Panc1 (cell line): ENCODE data around the gene APBB1. TPM values are rescaled to one million over a fixed set of nuclear protein-coding genes. Genes with fewer than 3 reads are reported as not detected.

ENCODE experiments used
- ATAC-seq: fragments of 200-7000 bp; cut with Tn5 transposase; 2 replicates; pipeline ENCODE4 v1.9.1; 2020; ENCODE audit warnings: mild to moderate bottlenecking, moderate library complexity
- BruUV-seq: library from RNA; stranded (reverse); fragments of 400-500 nt; replicated peaks from 2 replicates; lab custom pipeline; 2021; lab: Mats Ljungman, UMichigan
- CTCF ChIA-PET: fragments of 300-600 bp; sonication (Branson Sonifier 250); formaldehyde crosslinking; loops from one replicate; lab custom pipeline; 2022; ENCODE audit warnings: antibody characterized with exemption; lab: Charles Lee
- POLR2A ChIA-PET: fragments of 300-600 bp; sonication (Branson Sonifier 250); formaldehyde crosslinking; loops from one replicate; lab custom pipeline; 2022; ENCODE audit warnings: antibody characterized with exemption; lab: Charles Lee
- DNase-seq: peaks from one replicate; pipeline ENCODE4 v3.0.0-alpha.2; 2010; ENCODE audit warnings: low read depth, low spot score
- H3K27ac ChIP-seq: 2 replicates; pipeline ENCODE4 v1.5.1; 2011; ENCODE audit warnings: mild to moderate bottlenecking, low read length, inconsistent platforms
- H3K27me3 ChIP-seq: fragments of 200-500 bp; sonication (Bioruptor generic); 2 replicates; pipeline ENCODE4 v1.6.0; 2014; ENCODE audit warnings: low read length, inconsistent platforms; ENCODE audit not compliant: control insufficient read depth, insufficient read depth
- H3K36me3 ChIP-seq: fragments of 200-500 bp; sonication (Bioruptor generic); 2 replicates; pipeline ENCODE4 v1.5.1; 2014; ENCODE audit warnings: inconsistent platforms, mild to moderate bottlenecking, low read length, moderate library complexity; ENCODE audit not compliant: control insufficient read depth, insufficient read depth
- H3K4me1 ChIP-seq: 2 replicates; pipeline ENCODE4 v1.5.1; 2011; ENCODE audit warnings: inconsistent platforms, mild to moderate bottlenecking, low read length, moderate library complexity; ENCODE audit not compliant: control insufficient read depth, insufficient read depth
- H3K4me3 ChIP-seq, 2 experiments: 2 replicates each; pipeline ENCODE4 v1.5.1; 2011 to 2012; ENCODE audit warnings: low read depth in 2 of 2, low read length in 2 of 2, mild to moderate bottlenecking in 2 of 2, inconsistent platforms in 1 of 2, moderate library complexity in 1 of 2
- H3K9me3 ChIP-seq: fragments of 200-500 bp; sonication (Bioruptor generic); 2 replicates; pipeline ENCODE4 v1.5.1; 2014; ENCODE audit warnings: low read depth, mild to moderate bottlenecking, inconsistent platforms, low read length, moderate library complexity; ENCODE audit not compliant: control insufficient read depth, insufficient read depth
- POLR2AphosphoS5 ChIP-seq: IDR thresholded peaks from 2 replicates; pipeline ENCODE4 v1.6.1; 2012; ENCODE audit warnings: mild to moderate bottlenecking, low read depth, low read length, moderate library complexity
- SIN3A ChIP-seq: IDR thresholded peaks from 2 replicates; pipeline ENCODE4 v1.6.1; 2012; ENCODE audit warnings: low read depth, mild to moderate bottlenecking, low read length, moderate library complexity, borderline replicate concordance; ENCODE audit not compliant: insufficient read depth
- TCF7L2 ChIP-seq: IDR thresholded peaks from 2 replicates; pipeline ENCODE4 v1.6.1; 2011; ENCODE audit warnings: mild to moderate bottlenecking, low read depth, low read length, inconsistent platforms
- in situ Hi-C: cut with HindIII; loops from 2 replicates; pipeline ENCODE4 v1.10.0; 2016; ENCODE audit warnings: low sequenced_read_pairs, low pct_unique_long_range_greater_than_20kb
- intact Hi-C: fragments of 100-400 bp; cut with micrococcal nuclease; formaldehyde crosslinking; loops from one replicate; pipeline ENCODE4 v1.10.0; 2022; ENCODE audit not compliant: unreplicated experiment
- total RNA-seq: library from RNA; stranded (reverse); gene quantifications from one replicate; pipeline ENCODE4 v1.2.1, GENCODE V29; 2021; ENCODE audit not compliant: unreplicated experiment
- TF ChIP-seq, protein P1 (sequence below), 2 experiments: IDR thresholded peaks; 2 replicates each; pipeline ENCODE4 v1.6.1; 2011 to 2012; ENCODE audit warnings: low read depth in 2 of 2, control low read depth in 1 of 2, low read length in 1 of 2, mild to moderate bottlenecking in 1 of 2, moderate library complexity in 1 of 2; ENCODE audit not compliant: insufficient read depth in 1 of 2
- TF ChIP-seq, protein P2 (sequence below): fragments of 450-650 bp; IDR thresholded peaks from 2 replicates; pipeline ENCODE4 v1.5.1; 2017; ENCODE audit warnings: mild to moderate bottlenecking

The APBB1 gene
- total RNA-seq, 1 experiment from 2014 or later, result 9.6 TPM

DNA sequence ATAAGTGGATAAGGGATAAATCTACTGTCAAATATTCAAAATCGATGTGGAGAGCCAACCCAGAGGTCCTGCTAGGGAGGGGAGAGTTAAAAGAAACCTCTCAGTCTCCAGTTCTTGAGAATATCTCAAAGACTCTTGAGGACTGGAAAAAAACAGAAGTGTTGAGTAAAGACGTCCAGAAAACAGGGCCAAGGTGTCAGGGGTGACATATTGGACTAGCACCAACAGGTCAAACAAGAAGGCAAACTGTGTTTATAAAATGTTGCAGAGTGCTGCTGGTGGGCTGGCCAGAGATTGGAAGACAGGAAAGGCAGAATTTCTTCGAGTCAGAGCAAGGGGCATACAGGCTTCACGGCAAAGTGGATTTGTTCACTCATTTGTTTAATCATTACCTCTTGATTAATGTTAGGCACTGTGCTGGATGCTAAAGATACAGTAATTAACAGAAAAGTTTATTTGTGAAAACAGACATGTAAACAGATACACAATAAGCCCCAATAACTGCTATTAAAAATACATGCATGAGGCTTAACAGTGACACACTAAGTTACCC, 62.3 kb downstream of the APBB1 start:
- Histone ChIP-seq H3K4me1 (no peaks in the 10 kb centered on the region), H3K27me3 (no peaks in the 10 kb centered on the region), H3K36me3 (no peaks in the 10 kb centered on the region), H3K27ac (no peak overlapping the region), H3K4me3 (no peak overlapping the region), H3K9me3 (no peaks in the 10 kb centered on the region)
- TF ChIP-seq, protein P1, sequence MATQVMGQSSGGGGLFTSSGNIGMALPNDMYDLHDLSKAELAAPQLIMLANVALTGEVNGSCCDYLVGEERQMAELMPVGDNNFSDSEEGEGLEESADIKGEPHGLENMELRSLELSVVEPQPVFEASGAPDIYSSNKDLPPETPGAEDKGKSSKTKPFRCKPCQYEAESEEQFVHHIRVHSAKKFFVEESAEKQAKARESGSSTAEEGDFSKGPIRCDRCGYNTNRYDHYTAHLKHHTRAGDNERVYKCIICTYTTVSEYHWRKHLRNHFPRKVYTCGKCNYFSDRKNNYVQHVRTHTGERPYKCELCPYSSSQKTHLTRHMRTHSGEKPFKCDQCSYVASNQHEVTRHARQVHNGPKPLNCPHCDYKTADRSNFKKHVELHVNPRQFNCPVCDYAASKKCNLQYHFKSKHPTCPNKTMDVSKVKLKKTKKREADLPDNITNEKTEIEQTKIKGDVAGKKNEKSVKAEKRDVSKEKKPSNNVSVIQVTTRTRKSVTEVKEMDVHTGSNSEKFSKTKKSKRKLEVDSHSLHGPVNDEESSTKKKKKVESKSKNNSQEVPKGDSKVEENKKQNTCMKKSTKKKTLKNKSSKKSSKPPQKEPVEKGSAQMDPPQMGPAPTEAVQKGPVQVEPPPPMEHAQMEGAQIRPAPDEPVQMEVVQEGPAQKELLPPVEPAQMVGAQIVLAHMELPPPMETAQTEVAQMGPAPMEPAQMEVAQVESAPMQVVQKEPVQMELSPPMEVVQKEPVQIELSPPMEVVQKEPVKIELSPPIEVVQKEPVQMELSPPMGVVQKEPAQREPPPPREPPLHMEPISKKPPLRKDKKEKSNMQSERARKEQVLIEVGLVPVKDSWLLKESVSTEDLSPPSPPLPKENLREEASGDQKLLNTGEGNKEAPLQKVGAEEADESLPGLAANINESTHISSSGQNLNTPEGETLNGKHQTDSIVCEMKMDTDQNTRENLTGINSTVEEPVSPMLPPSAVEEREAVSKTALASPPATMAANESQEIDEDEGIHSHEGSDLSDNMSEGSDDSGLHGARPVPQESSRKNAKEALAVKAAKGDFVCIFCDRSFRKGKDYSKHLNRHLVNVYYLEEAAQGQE (IDR thresholded peaks at IDR 0.05; ENCODE audit: insufficient read depth in 1 of 2, low read depth in 2 of 2, low read length in 1 of 2), result no peak
- no peak for TF ChIP-seq SIN3A
- no peak for TF ChIP-seq TCF7L2
- TF ChIP-seq, protein P2, sequence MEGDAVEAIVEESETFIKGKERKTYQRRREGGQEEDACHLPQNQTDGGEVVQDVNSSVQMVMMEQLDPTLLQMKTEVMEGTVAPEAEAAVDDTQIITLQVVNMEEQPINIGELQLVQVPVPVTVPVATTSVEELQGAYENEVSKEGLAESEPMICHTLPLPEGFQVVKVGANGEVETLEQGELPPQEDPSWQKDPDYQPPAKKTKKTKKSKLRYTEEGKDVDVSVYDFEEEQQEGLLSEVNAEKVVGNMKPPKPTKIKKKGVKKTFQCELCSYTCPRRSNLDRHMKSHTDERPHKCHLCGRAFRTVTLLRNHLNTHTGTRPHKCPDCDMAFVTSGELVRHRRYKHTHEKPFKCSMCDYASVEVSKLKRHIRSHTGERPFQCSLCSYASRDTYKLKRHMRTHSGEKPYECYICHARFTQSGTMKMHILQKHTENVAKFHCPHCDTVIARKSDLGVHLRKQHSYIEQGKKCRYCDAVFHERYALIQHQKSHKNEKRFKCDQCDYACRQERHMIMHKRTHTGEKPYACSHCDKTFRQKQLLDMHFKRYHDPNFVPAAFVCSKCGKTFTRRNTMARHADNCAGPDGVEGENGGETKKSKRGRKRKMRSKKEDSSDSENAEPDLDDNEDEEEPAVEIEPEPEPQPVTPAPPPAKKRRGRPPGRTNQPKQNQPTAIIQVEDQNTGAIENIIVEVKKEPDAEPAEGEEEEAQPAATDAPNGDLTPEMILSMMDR, result no peak; the same call in 1 of the 2 replicates
- TF ChIP-seq POLR2AphosphoS5, result no peak
- POLR2A ChIA-PET, result no interaction called here
- no peak for ATAC-seq
- CTCF ChIA-PET, result interaction anchor here (0.7 kb wide), 1 partner anchor 757 kb away, joined by 4 read pairs; no protein-coding TSS in a partner anchor
- BruUV-seq, result no TSS peak
- in situ Hi-C loops, result no loop called here
- intact Hi-C loops, result no loop called here
- DNase-seq, result no peak

DNA sequence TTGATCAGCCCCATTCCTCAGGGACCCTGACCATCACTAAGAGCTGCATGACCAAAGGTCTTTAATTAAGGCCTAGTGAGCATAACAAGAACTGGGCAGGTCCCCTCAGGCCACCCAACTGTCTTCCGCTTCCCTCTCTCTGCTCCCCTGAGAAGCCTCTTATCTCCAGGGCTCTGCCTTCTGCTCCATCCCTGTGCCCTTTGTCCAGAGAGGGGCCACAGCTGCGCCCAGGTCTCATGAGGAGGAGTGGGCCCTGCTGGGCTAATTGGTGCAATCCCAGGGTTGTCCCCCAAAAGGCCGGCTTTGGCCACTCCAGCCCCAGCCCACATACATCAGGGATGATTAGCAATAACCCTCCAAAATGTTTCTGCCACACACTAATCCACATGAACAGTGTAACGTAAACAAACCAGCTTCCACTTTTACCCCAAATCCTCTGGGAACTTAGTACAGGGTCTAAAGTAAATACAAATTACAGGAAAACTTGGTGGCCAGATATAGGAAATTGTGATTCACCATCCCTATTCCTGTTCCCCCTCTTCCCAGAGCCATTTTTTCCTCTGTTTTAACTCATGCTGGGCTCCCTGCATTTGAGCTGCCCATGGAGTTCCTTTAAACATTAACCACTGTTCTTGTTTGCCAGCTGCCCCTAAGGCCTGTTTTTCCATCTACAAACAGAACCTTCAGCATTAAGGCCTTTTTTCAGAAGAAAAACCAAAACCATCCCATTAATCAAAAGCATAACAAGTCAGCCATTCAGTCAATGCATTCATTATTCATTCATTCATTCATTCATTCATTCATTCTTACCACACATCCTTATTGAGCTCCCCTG, 64.0 kb downstream of the APBB1 start:
- CTCF ChIA-PET, result interaction anchor here (0.5 to 4.5 kb wide), 7 partner anchors 8 to 1222 kb away, joined by 3 to 31 read pairs (median 3); no protein-coding TSS in a partner anchor
- ATAC-seq (no peak), DNase-seq (no peak)
- no peaks in the 10 kb centered on the region for H3K27me3 ChIP-seq
- intact Hi-C loops (loop anchor here (5.0 kb wide), 1 partner anchor 58 kb away; no protein-coding TSS in a partner anchor), in situ Hi-C loops (no loop called here)
- TF ChIP-seq, protein P1 (IDR thresholded peaks at IDR 0.05; ENCODE audit: insufficient read depth in 1 of 2, low read depth in 2 of 2, low read length in 1 of 2), result no peak
- no peak for TF ChIP-seq TCF7L2
- TF ChIP-seq POLR2AphosphoS5, result no peak
- TF ChIP-seq, protein P2, result no peak
- TF ChIP-seq SIN3A, result no peak
- H3K9me3 ChIP-seq, result no peaks in the 10 kb centered on the region
- no TSS peak for BruUV-seq
- no peaks in the 10 kb centered on the region for H3K36me3 ChIP-seq
- H3K4me1 ChIP-seq, result no peaks in the 10 kb centered on the region
- H3K27ac ChIP-seq, result no peak overlapping the region
- H3K4me3 ChIP-seq, result no peak overlapping the region
- POLR2A ChIA-PET, result interaction anchor here (0.8 kb wide), 1 partner anchor 10 kb away, joined by 3 read pairs; no protein-coding TSS in a partner anchor
